HG02884 (cell line): ENCODE data around the gene ATP10A.

Experiments used
- ATAC-seq: cut with Tn5 transposase; IDR thresholded peaks from one replicate; pipeline ENCODE4 v1.9.1; 2021; ENCODE audit warnings: mild to moderate bottlenecking, moderate library complexity; ENCODE audit not compliant: unreplicated experiment

Gene ATP10A

GRCh38 chr15:25687276-25687675 is 175.9 kb downstream of the ATP10A start:
- no peak for ATAC-seq

GRCh38 chr15:25686780-25687179 is 176.3 kb downstream of the ATP10A start:
- no peak for ATAC-seq

GRCh38 chr15:25684521-25685431 is 178.4 kb downstream of the ATP10A start:
- ATAC-seq = no peak

- no peak for ATAC-seq
Measured at GRCh38 chr15:25683911-25684310, 179.2 kb downstream of the ATP10A start.

GRCh38 chr15:25683415-25683814 is 179.7 kb downstream of the ATP10A start:
- ATAC-seq = no peak

- no peak for ATAC-seq
Measured at GRCh38 chr15:25682340-25682739, 180.8 kb downstream of the ATP10A start.

GRCh38 chr15:25680686-25681025 is 182.5 kb downstream of the ATP10A start:
- no peak for ATAC-seq

GRCh38 chr15:25679964-25680685 is 183.0 kb downstream of the ATP10A start:
- no peak for ATAC-seq

GRCh38 chr15:25679492-25679891 is 183.6 kb downstream of the ATP10A start:
- ATAC-seq = no peak

- no peak for ATAC-seq
Measured at GRCh38 chr15:25678500-25678855, 184.6 kb downstream of the ATP10A start.

- ATAC-seq = no peak
Measured at GRCh38 chr15:25677719-25678499, 185.2 kb downstream of the ATP10A start.

GRCh38 chr15:25676070-25676469 is 187.1 kb downstream of the ATP10A start:
- no peak for ATAC-seq

GRCh38 chr15:25675396-25675795 is 187.7 kb downstream of the ATP10A start:
- ATAC-seq = no peak

- no peak for ATAC-seq
Measured at GRCh38 chr15:25674913-25675312, 188.2 kb downstream of the ATP10A start.

GRCh38 chr15:25673972-25674371 is 189.2 kb downstream of the ATP10A start:
- ATAC-seq = no peak

GRCh38 chr15:25673351-25673750 is 189.8 kb downstream of the ATP10A start:
- no peak for ATAC-seq

GRCh38 chr15:25671132-25671531 is 192.0 kb downstream of the ATP10A start:
- no peak for ATAC-seq

GRCh38 chr15:25670621-25671020 is 192.5 kb downstream of the ATP10A start:
- no peak for ATAC-seq

- no peak for ATAC-seq
Measured at GRCh38 chr15:25670025-25670554, 193.0 kb downstream of the ATP10A start.

- no peak for ATAC-seq
Measured at GRCh38 chr15:25668901-25669300, 194.2 kb downstream of the ATP10A start.

GRCh38 chr15:25668236-25668795 is 194.8 kb downstream of the ATP10A start:
- no peak for ATAC-seq
